ENCODE results near the gene FXYD2. TPM values are rescaled to one million over a fixed set of nuclear protein-coding genes. Genes with fewer than 3 reads are reported as not detected.

Gene FXYD2
- total and polyA plus RNA-seq, 2 donors (not counting 1 experiment from before 2014, with no cell fraction given), result 0.18 to 0.33 TPM

GRCh38 chr11:117851106-117851505 lies 26.6 kb upstream of the FXYD2 start:
- H3K79me2 ChIP-seq (ENCODE audit: control insufficient read depth, insufficient read depth, low read length), result no peaks in the 10 kb centered on the region
- H3K4me2 ChIP-seq (ENCODE audit: extremely low read depth, insufficient read depth, low read length), result peak overlapping the region; percentile 25
- H2AFZ ChIP-seq (ENCODE audit: low read length), result no peak overlapping the region
- H3K27me3 ChIP-seq (ENCODE audit: control insufficient read depth, insufficient read depth, low read length), result no peaks in the 10 kb centered on the region
- no peak overlapping the region for H3K9ac ChIP-seq (ENCODE audit: insufficient read depth, low read length)
- H3K36me3 ChIP-seq (ENCODE audit: control insufficient read depth, insufficient read depth, low read length), result no peaks in the 10 kb centered on the region
- H3K4me1 ChIP-seq (ENCODE audit: control insufficient read depth, extremely low read depth, insufficient read depth, low read length), result no peaks in the 10 kb centered on the region
- DNase-seq (ENCODE audit: low read depth in 2 of 2), result peak; percentile 18 to 67
- H3K27ac ChIP-seq (ENCODE audit: insufficient read depth, low read length), result no peak overlapping the region
- H4K20me1 ChIP-seq (ENCODE audit: control insufficient read depth, extremely low read depth, insufficient read depth, low read length), result no peaks in the 10 kb centered on the region
- no peak overlapping the region for H3K4me3 ChIP-seq (replicated peaks in 1 of 4; ENCODE audit: control extremely low read depth in 1 of 4, insufficient read depth in 1 of 4, low read depth in 3 of 4, low read length in 4 of 4)
- no peak for TF ChIP-seq EZH2 (IDR thresholded peaks at IDR 0.05; ENCODE audit: low read length, missing control alignments)
- TF ChIP-seq CTCF (conservative IDR thresholded peaks at IDR 0.05 in 1 of 2, IDR thresholded peaks at IDR 0.05 in 1 of 2; ENCODE audit: low read depth in 1 of 2, low read length in 2 of 2), result no peak
- H3K9me3 ChIP-seq (ENCODE audit: control insufficient read depth, insufficient read depth, low read depth, low read length), result no peaks in the 10 kb centered on the region

GRCh38 chr11:117849781-117850414 lies 25.4 kb upstream of the FXYD2 start:
- Histone ChIP-seq H3K27me3 (ENCODE audit: control insufficient read depth, insufficient read depth, low read length) (no peaks in the 10 kb centered on the region), H3K4me1 (ENCODE audit: control insufficient read depth, extremely low read depth, insufficient read depth, low read length) (no peaks in the 10 kb centered on the region), H3K9ac (ENCODE audit: insufficient read depth, low read length) (no peak overlapping the region), H4K20me1 (ENCODE audit: control insufficient read depth, extremely low read depth, insufficient read depth, low read length) (no peaks in the 10 kb centered on the region), H3K4me3 (replicated peaks in 1 of 4; ENCODE audit: control extremely low read depth in 1 of 4, insufficient read depth in 1 of 4, low read depth in 3 of 4, low read length in 4 of 4) (no peak overlapping the region), H3K9me3 (ENCODE audit: control insufficient read depth, insufficient read depth, low read depth, low read length) (no peaks in the 10 kb centered on the region), H3K36me3 (ENCODE audit: control insufficient read depth, insufficient read depth, low read length) (no peaks in the 10 kb centered on the region), H3K79me2 (ENCODE audit: control insufficient read depth, insufficient read depth, low read length) (no peaks in the 10 kb centered on the region), H2AFZ (ENCODE audit: low read length) (no peak overlapping the region), H3K4me2 (ENCODE audit: extremely low read depth, insufficient read depth, low read length) (no peak overlapping the region), H3K27ac (ENCODE audit: insufficient read depth, low read length) (no peak overlapping the region)
- TF ChIP-seq CTCF (conservative IDR thresholded peaks at IDR 0.05 in 1 of 2, IDR thresholded peaks at IDR 0.05 in 1 of 2; ENCODE audit: low read depth in 1 of 2, low read length in 2 of 2), result no peak
- no peak for TF ChIP-seq EZH2 (IDR thresholded peaks at IDR 0.05; ENCODE audit: low read length, missing control alignments)
- DNase-seq (ENCODE audit: low read depth in 2 of 2), result no peak

GRCh38 chr11:117843666-117844484 lies 19.3 kb upstream of the FXYD2 start:
- Histone ChIP-seq H3K79me2 (ENCODE audit: control insufficient read depth, insufficient read depth, low read length) (no peaks in the 10 kb centered on the region), H3K9ac (ENCODE audit: insufficient read depth, low read length) (no peak overlapping the region), H2AFZ (ENCODE audit: low read length) (no peak overlapping the region), H3K4me2 (ENCODE audit: extremely low read depth, insufficient read depth, low read length) (no peak overlapping the region), H3K4me3 (replicated peaks in 1 of 4; ENCODE audit: control extremely low read depth in 1 of 4, insufficient read depth in 1 of 4, low read depth in 3 of 4, low read length in 4 of 4) (no peak overlapping the region), H3K27me3 (ENCODE audit: control insufficient read depth, insufficient read depth, low read length) (no peaks in the 10 kb centered on the region), H3K27ac (ENCODE audit: insufficient read depth, low read length) (no peak overlapping the region), H3K4me1 (ENCODE audit: control insufficient read depth, extremely low read depth, insufficient read depth, low read length) (no peaks in the 10 kb centered on the region), H4K20me1 (ENCODE audit: control insufficient read depth, extremely low read depth, insufficient read depth, low read length) (no peaks in the 10 kb centered on the region), H3K9me3 (ENCODE audit: control insufficient read depth, insufficient read depth, low read depth, low read length) (no peaks in the 10 kb centered on the region), H3K36me3 (ENCODE audit: control insufficient read depth, insufficient read depth, low read length) (no peaks in the 10 kb centered on the region)
- DNase-seq (ENCODE audit: low read depth in 2 of 2), result peak; percentile 49 to 72
- no peak for TF ChIP-seq EZH2 (IDR thresholded peaks at IDR 0.05; ENCODE audit: low read length, missing control alignments)
- peak; percentile 98 to 99 for TF ChIP-seq CTCF (conservative IDR thresholded peaks at IDR 0.05 in 1 of 2, IDR thresholded peaks at IDR 0.05 in 1 of 2; ENCODE audit: low read depth in 1 of 2, low read length in 2 of 2)
